HG03159 (cell line): Measurements from ENCODE around the gene BCORL1.

Experiments
- ATAC-seq: cut with Tn5 transposase; IDR thresholded peaks from one replicate; pipeline ENCODE4 v1.9.1; 2021; ENCODE audit warnings: mild to moderate bottlenecking, moderate library complexity; ENCODE audit not compliant: unreplicated experiment

The BCORL1 gene, protein sequence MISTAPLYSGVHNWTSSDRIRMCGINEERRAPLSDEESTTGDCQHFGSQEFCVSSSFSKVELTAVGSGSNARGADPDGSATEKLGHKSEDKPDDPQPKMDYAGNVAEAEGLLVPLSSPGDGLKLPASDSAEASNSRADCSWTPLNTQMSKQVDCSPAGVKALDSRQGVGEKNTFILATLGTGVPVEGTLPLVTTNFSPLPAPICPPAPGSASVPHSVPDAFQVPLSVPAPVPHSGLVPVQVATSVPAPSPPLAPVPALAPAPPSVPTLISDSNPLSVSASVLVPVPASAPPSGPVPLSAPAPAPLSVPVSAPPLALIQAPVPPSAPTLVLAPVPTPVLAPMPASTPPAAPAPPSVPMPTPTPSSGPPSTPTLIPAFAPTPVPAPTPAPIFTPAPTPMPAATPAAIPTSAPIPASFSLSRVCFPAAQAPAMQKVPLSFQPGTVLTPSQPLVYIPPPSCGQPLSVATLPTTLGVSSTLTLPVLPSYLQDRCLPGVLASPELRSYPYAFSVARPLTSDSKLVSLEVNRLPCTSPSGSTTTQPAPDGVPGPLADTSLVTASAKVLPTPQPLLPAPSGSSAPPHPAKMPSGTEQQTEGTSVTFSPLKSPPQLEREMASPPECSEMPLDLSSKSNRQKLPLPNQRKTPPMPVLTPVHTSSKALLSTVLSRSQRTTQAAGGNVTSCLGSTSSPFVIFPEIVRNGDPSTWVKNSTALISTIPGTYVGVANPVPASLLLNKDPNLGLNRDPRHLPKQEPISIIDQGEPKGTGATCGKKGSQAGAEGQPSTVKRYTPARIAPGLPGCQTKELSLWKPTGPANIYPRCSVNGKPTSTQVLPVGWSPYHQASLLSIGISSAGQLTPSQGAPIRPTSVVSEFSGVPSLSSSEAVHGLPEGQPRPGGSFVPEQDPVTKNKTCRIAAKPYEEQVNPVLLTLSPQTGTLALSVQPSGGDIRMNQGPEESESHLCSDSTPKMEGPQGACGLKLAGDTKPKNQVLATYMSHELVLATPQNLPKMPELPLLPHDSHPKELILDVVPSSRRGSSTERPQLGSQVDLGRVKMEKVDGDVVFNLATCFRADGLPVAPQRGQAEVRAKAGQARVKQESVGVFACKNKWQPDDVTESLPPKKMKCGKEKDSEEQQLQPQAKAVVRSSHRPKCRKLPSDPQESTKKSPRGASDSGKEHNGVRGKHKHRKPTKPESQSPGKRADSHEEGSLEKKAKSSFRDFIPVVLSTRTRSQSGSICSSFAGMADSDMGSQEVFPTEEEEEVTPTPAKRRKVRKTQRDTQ (N-terminal part only)

GRCh38 chrX:129982300-129983251 is at the start of gene BCORL1:
Gene BCORL1 (plus strand): TSS chrX:129982635. CDS start chrX:130005232, 22,597 bp downstream.
- peak; percentile 93 for ATAC-seq

GRCh38 chrX:129932821-129933321 is 49.6 kb upstream of the BCORL1 start:
- ATAC-seq, result no peak

DNA sequence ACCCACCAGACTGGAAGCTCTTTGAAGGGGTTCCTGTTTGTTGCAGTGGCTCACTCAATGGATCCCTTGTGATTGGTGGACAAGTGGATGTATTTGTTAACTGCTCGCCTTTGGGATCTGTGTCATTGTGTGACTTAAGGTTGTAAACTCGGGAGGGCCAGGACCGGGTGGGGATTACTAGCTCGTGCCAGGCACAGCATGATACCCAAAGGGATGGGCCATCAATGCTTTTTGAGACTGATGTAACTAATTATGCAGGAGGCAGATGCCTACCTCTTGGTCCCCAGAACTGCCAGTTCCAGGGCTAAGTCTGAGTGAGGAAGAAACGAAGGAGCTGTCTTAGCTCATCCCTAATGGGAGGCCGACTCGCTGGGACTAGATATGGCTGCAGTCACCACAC is 48.7 kb upstream of the BCORL1 start:
- no peak for ATAC-seq

DNA sequence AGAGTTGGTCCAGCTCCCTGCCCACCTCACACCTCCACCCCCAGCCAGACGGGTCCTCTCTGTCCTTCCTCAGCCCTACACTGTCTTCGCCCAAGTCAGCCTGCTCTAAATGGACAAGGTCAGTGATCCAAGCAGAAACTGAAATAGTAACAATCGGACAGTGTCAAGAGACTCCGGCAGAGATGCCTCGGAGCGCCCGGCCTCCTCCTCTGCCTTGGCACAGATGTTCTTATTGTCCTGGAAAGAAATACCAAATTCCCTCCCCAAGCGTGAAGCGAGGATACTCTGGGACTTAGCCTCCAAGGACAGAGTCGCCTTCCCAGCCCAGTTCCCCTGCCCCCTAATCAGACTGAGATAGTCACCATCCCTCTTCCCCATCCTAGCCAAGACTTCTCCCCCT is 48.0 kb upstream of the BCORL1 start:
- ATAC-seq, result no peak

DNA sequence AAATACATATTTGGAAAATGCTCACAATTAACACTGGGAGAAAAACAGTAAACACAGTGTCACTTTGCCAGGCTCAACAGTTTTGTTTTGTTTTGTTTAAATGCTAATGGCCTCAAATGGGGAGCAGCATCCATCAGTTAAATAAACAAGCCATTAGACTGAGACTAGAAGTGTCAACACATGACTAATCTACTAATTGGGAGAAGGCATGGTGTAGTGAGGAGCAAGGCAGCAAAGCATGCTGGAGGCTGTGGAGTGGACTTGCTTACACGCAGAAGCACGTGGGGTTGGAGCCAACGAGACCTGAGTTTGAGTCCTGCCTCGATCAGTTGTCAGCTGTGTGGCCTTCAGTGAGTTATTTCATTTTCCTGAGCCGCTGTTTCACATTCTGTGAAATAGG is 47.5 kb upstream of the BCORL1 start:
- ATAC-seq, result no peak

DNA sequence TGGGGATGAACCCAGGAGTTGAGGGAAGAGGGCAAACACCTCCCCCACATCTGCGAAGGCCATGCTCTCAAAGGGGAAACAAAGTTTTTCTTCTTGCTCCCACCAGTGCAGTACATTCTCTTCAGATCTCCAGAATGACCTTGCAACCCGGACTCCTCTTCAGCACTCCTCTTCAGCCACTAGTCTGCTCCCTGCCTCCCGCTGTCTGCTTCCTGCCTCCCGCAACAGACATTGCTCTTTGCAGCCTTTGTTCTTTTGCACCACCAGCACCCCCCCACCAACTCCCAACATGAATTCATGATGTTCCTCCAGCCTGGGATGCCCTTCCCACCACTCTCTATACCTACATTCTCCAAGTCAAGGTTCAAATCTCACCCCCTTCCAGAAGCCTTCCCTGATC is 44.4 kb upstream of the BCORL1 start:
- no peak for ATAC-seq

DNA sequence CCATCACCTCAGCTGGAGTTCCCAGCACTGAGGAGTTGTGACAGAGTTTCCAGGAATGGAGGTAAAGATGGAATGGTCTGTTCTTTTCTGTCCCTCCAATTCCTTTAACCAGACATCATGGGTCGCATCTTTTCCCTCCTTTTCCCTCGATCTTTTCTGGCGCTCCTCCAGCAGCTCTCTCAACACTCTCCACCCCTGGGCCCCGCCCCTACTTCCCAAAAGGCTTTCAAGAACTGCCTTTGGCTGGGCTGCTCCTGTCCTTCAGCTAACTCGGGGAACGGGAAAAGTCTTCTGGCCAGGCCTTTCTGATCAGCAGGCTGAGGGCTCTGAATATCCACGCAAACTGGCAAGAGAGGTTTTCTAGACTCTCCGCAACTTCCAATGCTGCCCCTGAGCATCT is 42.4 kb upstream of the BCORL1 start:
- no peak for ATAC-seq

DNA sequence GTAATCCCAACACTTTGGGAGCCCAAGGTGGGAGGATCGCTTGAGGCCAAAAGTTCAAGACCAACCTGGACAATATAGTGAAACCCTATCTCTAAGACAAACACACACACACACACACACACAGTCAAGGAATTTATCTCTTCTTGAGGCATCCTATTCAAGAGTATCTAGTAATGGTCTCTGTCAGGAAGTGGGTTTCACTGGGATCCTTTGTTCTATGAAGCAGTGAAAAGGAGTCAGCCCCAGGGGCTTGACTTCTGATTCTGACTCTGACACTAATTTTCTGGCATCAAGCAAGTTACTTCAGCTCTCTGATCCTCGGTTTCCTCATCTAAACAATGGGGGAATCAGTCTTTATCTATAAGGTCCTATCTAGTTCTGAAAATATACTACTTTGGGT is 41.7 kb upstream of the BCORL1 start:
- ATAC-seq, result no peak

GRCh38 chrX:129945131-129945530 is 37.3 kb upstream of the BCORL1 start:
- ATAC-seq, result no peak

DNA sequence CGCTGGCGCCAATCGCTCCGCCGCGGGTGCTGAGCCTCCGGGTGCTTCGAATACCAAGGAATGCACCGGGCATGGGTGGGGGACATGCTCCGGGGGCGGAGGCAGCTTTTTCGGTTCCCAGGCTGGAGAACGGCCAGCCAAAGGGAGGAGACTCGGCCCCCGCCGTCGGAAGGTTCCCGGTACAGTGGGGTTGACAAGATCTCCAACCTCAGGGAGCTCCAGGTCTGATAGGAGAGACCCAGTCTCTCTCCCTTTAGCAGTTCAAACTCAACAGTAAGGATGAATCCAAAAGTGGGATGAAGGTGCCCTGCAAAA is 29.1 kb upstream of the BCORL1 start:
- ATAC-seq, result no peak

GRCh38 chrX:129953881-129954280 is 28.6 kb upstream of the BCORL1 start:
- no peak for ATAC-seq

DNA sequence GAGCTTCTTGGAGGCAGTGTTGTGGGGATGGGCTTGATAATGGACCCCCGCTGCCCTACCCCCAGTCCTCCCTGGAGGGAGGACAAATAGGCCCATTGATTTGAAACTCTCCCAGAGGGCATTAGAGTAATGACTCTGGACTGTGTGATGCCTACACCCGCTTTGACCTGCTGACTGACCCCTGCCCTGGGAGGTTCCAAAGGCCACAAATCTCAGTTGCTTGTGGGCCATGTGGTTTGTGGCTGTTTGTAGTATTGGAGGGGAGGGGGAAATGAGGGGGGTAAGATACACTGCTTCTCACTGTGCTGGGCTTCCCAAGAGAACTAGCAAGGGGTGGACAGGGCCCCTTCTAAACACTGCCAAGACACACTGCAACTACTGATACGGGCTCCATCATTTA is 27.6 kb upstream of the BCORL1 start:
- ATAC-seq, result no peak

- ATAC-seq, result no peak
Measured at GRCh38 chrX:129955682-129956081, 26.8 kb upstream of the BCORL1 start.

GRCh38 chrX:129956145-129956544 is 26.3 kb upstream of the BCORL1 start:
- ATAC-seq, result no peak

- ATAC-seq, result no peak
Measured at GRCh38 chrX:129956765-129957164, 25.7 kb upstream of the BCORL1 start.

- peak; percentile 55 for ATAC-seq
Measured at GRCh38 chrX:129957241-129958082, 25.0 kb upstream of the BCORL1 start.

GRCh38 chrX:129958083-129958465 is 24.4 kb upstream of the BCORL1 start:
- ATAC-seq, result no peak

- ATAC-seq, result no peak
Measured at GRCh38 chrX:129958814-129959492, 23.5 kb upstream of the BCORL1 start.

DNA sequence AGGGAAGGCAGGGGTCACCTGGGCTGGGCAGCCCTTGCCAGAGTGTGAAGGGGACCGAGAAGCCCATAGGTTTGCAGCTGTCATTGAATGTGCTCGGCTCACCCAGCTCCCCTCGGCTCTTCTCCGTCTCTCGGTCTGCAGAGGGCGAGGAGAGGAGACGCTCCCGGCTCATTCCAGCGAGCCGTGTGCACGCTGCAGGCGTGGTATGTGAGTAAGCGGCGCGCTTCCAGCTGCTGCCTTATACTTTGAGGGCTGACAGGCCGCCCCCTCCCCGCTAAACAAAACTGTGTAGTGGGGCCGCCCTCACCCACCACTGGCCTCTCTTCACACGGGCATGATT is 23.0 kb upstream of the BCORL1 start:
- no peak for ATAC-seq
